Heart right ventricle (tissue), 16 donors: Measurements from ENCODE around the gene TRABD2A. TPM values are rescaled to one million over a fixed set of nuclear protein-coding genes. Genes with fewer than 3 reads are reported as not detected.

Source experiments
- ATAC-seq, 8 donors: fragments of 200-7000 bp; cut with Tn5 transposase; one replicate each; pipeline ENCODE4 v1.9.1; 2020; ENCODE audit warnings: mild to moderate bottlenecking in 8 of 8, moderate library complexity in 8 of 8, moderate number of reproducible peaks in 1 of 8
- DNase-seq, 2 donors: peaks; one replicate each; pipeline ENCODE4 v3.0.0-alpha.2; 2020
- H3K27ac ChIP-seq, 10 donors: fragments of 200-600 bp; sonication (generic) in 2 of 10; one replicate each; pipeline versions ENCODE4 v1.5.0 to v1.8.0; 2020 to 2022; ENCODE audit warnings: mild to moderate bottlenecking in 3 of 10
- H3K27me3 ChIP-seq, 7 donors: fragments of 200-600 bp; one replicate each; pipeline ENCODE4 v1.8.0; 2021 to 2022; ENCODE audit warnings: mild to moderate bottlenecking in 2 of 7
- H3K36me3 ChIP-seq, 9 donors: fragments of 200-600 bp; sonication (generic) in 1 of 9; one replicate each; pipeline versions ENCODE4 v1.5.0 to v1.8.0; 2020 to 2022; ENCODE audit warnings: mild to moderate bottlenecking in 2 of 9
- H3K4me1 ChIP-seq, 9 donors: fragments of 200-600 bp; sonication (generic) in 1 of 9; one replicate each; pipeline versions ENCODE4 v1.5.0 to v1.8.0; 2020 to 2022; ENCODE audit warnings: mild to moderate bottlenecking in 4 of 9
- H3K4me3 ChIP-seq, 10 donors: fragments of 200-600 bp; sonication (generic) in 2 of 10; one replicate each; pipeline versions ENCODE4 v1.5.0 to v1.8.0; 2020 to 2022; ENCODE audit warnings: mild to moderate bottlenecking in 7 of 10, moderate library complexity in 2 of 10
- H3K9me3 ChIP-seq, 11 donors: fragments of 200-600 bp in 10 of 11; sonication (generic) in 2 of 11; one replicate each; pipeline versions ENCODE4 v1.5.0 to v1.8.0; 2013 to 2022; ENCODE audit warnings: mild to moderate bottlenecking in 2 of 11, control low read depth in 1 of 11, moderate library complexity in 1 of 11
- CTCF ChIP-seq, 9 donors: fragments of 200-600 bp; sonication (generic) in 2 of 9; IDR thresholded peaks; one replicate each; pipeline versions ENCODE4 v1.5.0 to v1.8.0; 2021 to 2022; ENCODE audit warnings: antibody characterized with exemption in 9 of 9, mild to moderate bottlenecking in 5 of 9, moderate library complexity in 1 of 9
- WGBS, 2 donors: extraction: QIAGEN DNeasy Blood & Tissue Kit; methylation state at CpG; one replicate each; pipeline ENCODE4 v1.1.7; 2013; ENCODE audit warnings: inconsistent platforms in 1 of 2; 5-methylcytosine and 5-hydroxymethylcytosine counted together
- intact Hi-C, 10 donors: fragments of 100-400 bp; cut with DNase I; formaldehyde crosslinking; loops; one replicate each; pipeline versions ENCODE4 v1.11.1 to v1.14.2; 2022
- polyA plus RNA-seq, 2 donors: library from polyadenylated mRNA; stranded (reverse); fragments of 200-250 nt; gene quantifications; one replicate each; pipeline ENCODE4 v1.2.3, GENCODE V29; 2013
- total RNA-seq, 10 donors: library from RNA; stranded (reverse); fragmentation: NEBNext Ultra II Directional in 3 of 10; extraction: Animal tissue kit (Norgen Biotek cat#: 25700) in 3 of 10; gene quantifications; one replicate each; pipeline versions ENCODE4 v1.2.1 to v1.2.4, GENCODE V29; 2021 to 2023
- donor health status: Arrhythmogenic right ventricular cardiomyopathy.
- donor health status: ischemic (EF 13 %, LVEDD 7.1; RV severe dilation, severe dysfunction).
- donor health status: healthy with polysubstance abuse.
- donor health status: DM: no; HTN: yes; CAD: no.
- donor health status: DM: no; HTN: no; CAD: no.
- donor health status: ischemic (EF 25% LVEDD 6.9; RV normal size, moderate dysfunction).
- donor health status: ischemic (EF 25% LVEDD 5.7; RV mildly dilated, moderate dysfunction).
- donor health status: healthy.
- donor health status: DM: yes; HTN: yes; CAD: no.
- donor health status: Ischemic cardiomyopathy.
- donor health status: ischemic (EF 35%, LVEDD 5.7; RV mildly dilated, moderate dysfunction).
- donor health status: nonischemic (EF 11% LVEDD 7.7; RV severe dilation, severe dysfunction).
- donor health status: DM: yes; HTN: yes; CAD: no.
- donor health status: PGD.
- donor health status: ischemic (EF 29% LVEDD 5.4; RV normal size, mild dysfunction).
- donor health status: nonischemic (EF 23%, LVEDD 6.1; RV moderate dilation, normal function).

Gene TRABD2A
- total and polyA plus RNA-seq, 12 donors, result 0.34 to 2.0 (median 0.68) TPM

- H3K27me3 ChIP-seq, result no peaks in the 10 kb centered on the region
- no peak for TF ChIP-seq CTCF (IDR thresholded peaks at IDR 0.05)
- peaks cover 0 to 38% (median 8%) of the 10 kb centered on the region in 9 donors for H3K4me1 ChIP-seq
- H3K4me3 ChIP-seq, result peak overlapping the region; percentile 62 to 98 (median 90)
- intact Hi-C loops, result no loop called here
- WGBS, 2 donors, result 4 to 8% methylated on average over 37 to 38 of the region's 38 CpGs
- peaks cover 0 to 4% (median 0%) of the 10 kb centered on the region in 11 donors for H3K9me3 ChIP-seq
- DNase-seq (peak; percentile 40 to 45), ATAC-seq (peak; percentile 0 to 21 (median 12))
- H3K36me3 ChIP-seq, result peaks cover 0 to 9% (median 0%) of the 10 kb centered on the region in 9 donors
- H3K27ac ChIP-seq, result peak overlapping the region; percentile 92 to 99 (median 97)
These were observed 25.4 kb upstream of the TRABD2A start for GRCh38 chr2:84906108-84906899.

GRCh38 chr2:84905181-84906107 lies 24.6 kb upstream of the TRABD2A start, which contains the start of gene TMSB10:
Gene TMSB10, plus strand, starts transcription at chr2:84905656.
- peak; percentile 91 to 92 for DNase-seq
- intact Hi-C loops, result loop anchor here in 4 of 10 donors (1.0 to 2.0 kb wide), 3 partner anchors 19 to 20 kb away; no protein-coding TSS in a partner anchor
- ATAC-seq, result peak; percentile 78 to 93 (median 86)
- Histone ChIP-seq H3K4me3 (peak within 1 kb of the TSS; percentile 62 to 98 (median 90)), H3K27me3 (no peaks in the 10 kb centered on the region), H3K9me3 (peaks cover 0 to 4% (median 0%) of the 10 kb centered on the region in 11 donors), H3K36me3 (peaks cover 0 to 9% (median 0%) of the 10 kb centered on the region in 9 donors), H3K4me1 (peaks cover 0 to 46% (median 8%) of the 10 kb centered on the region in 9 donors), H3K27ac (peak within 1 kb of the TSS; percentile 92 to 99 (median 97))
- peak in 5 of 9 donors; percentile 17 to 56 (median 26) for TF ChIP-seq CTCF (IDR thresholded peaks at IDR 0.05)
- 0% methylated on average over 94 of the region's 94 CpGs for WGBS, 2 donors

GRCh38 chr2:84904717-84905174 lies 23.9 kb upstream of the TRABD2A start:
- Histone ChIP-seq H3K27me3 (no peaks in the 10 kb centered on the region), H3K36me3 (peaks cover 0 to 9% (median 0%) of the 10 kb centered on the region in 9 donors), H3K4me3 (peak overlapping the region; percentile 62 to 98 (median 90)), H3K27ac (peak overlapping the region; percentile 92 to 99 (median 97)), H3K9me3 (peaks cover 0 to 4% (median 0%) of the 10 kb centered on the region in 11 donors), H3K4me1 (peaks cover 0 to 53% (median 8%) of the 10 kb centered on the region in 9 donors)
- WGBS, 2 donors, result 0 to 1% methylated on average over 20 to 21 of the region's 21 CpGs
- intact Hi-C loops, result loop anchor here in 4 of 10 donors (1.0 to 2.0 kb wide), 3 partner anchors 20 to 21 kb away; no protein-coding TSS in a partner anchor
- DNase-seq (peak; percentile 79 to 82), ATAC-seq (peak; percentile 52 to 84 (median 72))
- no peak for TF ChIP-seq CTCF (IDR thresholded peaks at IDR 0.05)
